Endothelial cell (in vitro differentiated cells): ENCODE data around the gene HOXB2. TPM values are rescaled to one million over a fixed set of nuclear protein-coding genes. Genes with fewer than 3 reads are reported as not detected.

Experiments used
- DNase-seq: peaks from one replicate; pipeline ENCODE4 v3.0.0; 2021; ENCODE audit warnings: low spot score
- H3K27ac Mint-ChIP-seq: one replicate; pipeline ENCODE4 v1.8.0; 2021; ENCODE audit warnings: mixed read lengths, inconsistent platforms; ENCODE audit not compliant: unreplicated experiment
- H3K27me3 Mint-ChIP-seq: one replicate; pipeline ENCODE4 v1.8.0; 2021; ENCODE audit warnings: mild to moderate bottlenecking, moderate library complexity, mixed read lengths, inconsistent platforms; ENCODE audit not compliant: unreplicated experiment
- H3K36me3 Mint-ChIP-seq: one replicate; pipeline ENCODE4 v1.8.0; 2021; ENCODE audit warnings: mild to moderate bottlenecking, low read depth, mixed read lengths, inconsistent platforms; ENCODE audit not compliant: unreplicated experiment
- H3K4me1 Mint-ChIP-seq: one replicate; pipeline ENCODE4 v1.8.0; 2021; ENCODE audit warnings: mild to moderate bottlenecking, mixed read lengths, inconsistent platforms; ENCODE audit not compliant: unreplicated experiment
- H3K4me3 Mint-ChIP-seq: one replicate; pipeline ENCODE4 v1.8.0; 2021; ENCODE audit warnings: mild to moderate bottlenecking, mixed read lengths, inconsistent platforms; ENCODE audit not compliant: unreplicated experiment
- H3K9me3 Mint-ChIP-seq: one replicate; pipeline ENCODE4 v1.8.0; 2021; ENCODE audit warnings: mixed read lengths, inconsistent platforms; ENCODE audit not compliant: unreplicated experiment
- total RNA-seq: library from RNA; stranded (reverse); fragmentation: NEBNext Ultra II Directional; extraction: Animal tissue kit (Norgen Biotek cat#: 25700); gene quantifications from one replicate; pipeline ENCODE4 v1.2.1, GENCODE V29; 2021; ENCODE audit not compliant: unreplicated experiment
- TF ChIP-seq, protein P1 (sequence below): fragments of 200-600 bp; sonication (generic); IDR thresholded peaks from one replicate; pipeline ENCODE4 v1.5.0; 2021; ENCODE audit warnings: antibody characterized with exemption; ENCODE audit not compliant: unreplicated experiment

HOXB2 gene
- total RNA-seq, 1 donor from 2014 or later = 5.6 TPM

DNA sequence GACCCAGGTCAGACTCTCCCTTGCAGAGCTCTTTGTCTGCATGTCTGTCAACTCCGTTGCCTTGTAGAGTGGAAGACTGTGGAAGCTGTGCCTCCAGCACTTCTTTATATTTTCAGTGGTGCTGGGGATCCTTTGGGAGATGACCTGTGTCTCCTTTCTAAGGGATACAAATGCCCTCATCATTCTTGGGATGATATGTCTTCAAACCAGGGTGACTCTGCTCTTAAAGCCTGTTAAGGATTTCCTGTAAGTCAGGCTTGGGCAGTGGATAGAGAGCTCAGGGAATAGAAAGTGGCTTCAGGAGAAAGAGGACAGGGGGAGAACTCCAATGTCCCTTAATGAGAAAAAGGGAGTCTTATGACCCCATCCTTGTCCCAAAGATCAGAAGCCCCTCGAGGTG is 43.6 kb upstream of the HOXB2 start:
- DNase-seq = no peak
- no peaks in the 10 kb centered on the region for H3K36me3 Mint-ChIP-seq
- H3K4me3 Mint-ChIP-seq = no peak overlapping the region
- TF ChIP-seq, protein P1, sequence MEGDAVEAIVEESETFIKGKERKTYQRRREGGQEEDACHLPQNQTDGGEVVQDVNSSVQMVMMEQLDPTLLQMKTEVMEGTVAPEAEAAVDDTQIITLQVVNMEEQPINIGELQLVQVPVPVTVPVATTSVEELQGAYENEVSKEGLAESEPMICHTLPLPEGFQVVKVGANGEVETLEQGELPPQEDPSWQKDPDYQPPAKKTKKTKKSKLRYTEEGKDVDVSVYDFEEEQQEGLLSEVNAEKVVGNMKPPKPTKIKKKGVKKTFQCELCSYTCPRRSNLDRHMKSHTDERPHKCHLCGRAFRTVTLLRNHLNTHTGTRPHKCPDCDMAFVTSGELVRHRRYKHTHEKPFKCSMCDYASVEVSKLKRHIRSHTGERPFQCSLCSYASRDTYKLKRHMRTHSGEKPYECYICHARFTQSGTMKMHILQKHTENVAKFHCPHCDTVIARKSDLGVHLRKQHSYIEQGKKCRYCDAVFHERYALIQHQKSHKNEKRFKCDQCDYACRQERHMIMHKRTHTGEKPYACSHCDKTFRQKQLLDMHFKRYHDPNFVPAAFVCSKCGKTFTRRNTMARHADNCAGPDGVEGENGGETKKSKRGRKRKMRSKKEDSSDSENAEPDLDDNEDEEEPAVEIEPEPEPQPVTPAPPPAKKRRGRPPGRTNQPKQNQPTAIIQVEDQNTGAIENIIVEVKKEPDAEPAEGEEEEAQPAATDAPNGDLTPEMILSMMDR = no peak
- H3K9me3 Mint-ChIP-seq = no peaks in the 10 kb centered on the region
- peaks cover 58% of the 10 kb centered on the region for H3K4me1 Mint-ChIP-seq
- no peak overlapping the region for H3K27ac Mint-ChIP-seq
- H3K27me3 Mint-ChIP-seq = peaks cover 55% of the 10 kb centered on the region

DNA sequence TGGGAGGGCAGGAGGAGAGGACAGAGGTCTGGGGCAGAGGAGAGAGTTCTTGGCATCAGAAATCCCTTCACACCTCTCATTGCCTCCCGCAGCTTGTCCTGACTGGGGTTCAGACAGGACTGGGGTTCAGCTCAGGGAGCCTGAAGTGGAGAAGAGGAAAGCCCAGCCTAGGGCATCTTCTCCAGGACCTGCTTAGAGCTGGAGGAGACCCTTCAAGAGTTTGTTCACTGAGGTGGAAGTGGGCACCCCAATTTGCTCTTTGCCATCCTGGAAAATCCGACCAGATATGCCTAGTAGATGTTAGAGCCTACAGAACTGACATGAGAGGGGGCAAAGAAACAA is 43.1 kb upstream of the HOXB2 start:
- H3K4me3 Mint-ChIP-seq = no peak overlapping the region
- H3K4me1 Mint-ChIP-seq = peaks cover 60% of the 10 kb centered on the region
- peaks cover 60% of the 10 kb centered on the region for H3K27me3 Mint-ChIP-seq
- no peaks in the 10 kb centered on the region for H3K36me3 Mint-ChIP-seq
- TF ChIP-seq, protein P1 = no peak
- no peak for DNase-seq
- no peak overlapping the region for H3K27ac Mint-ChIP-seq
- no peaks in the 10 kb centered on the region for H3K9me3 Mint-ChIP-seq

DNA sequence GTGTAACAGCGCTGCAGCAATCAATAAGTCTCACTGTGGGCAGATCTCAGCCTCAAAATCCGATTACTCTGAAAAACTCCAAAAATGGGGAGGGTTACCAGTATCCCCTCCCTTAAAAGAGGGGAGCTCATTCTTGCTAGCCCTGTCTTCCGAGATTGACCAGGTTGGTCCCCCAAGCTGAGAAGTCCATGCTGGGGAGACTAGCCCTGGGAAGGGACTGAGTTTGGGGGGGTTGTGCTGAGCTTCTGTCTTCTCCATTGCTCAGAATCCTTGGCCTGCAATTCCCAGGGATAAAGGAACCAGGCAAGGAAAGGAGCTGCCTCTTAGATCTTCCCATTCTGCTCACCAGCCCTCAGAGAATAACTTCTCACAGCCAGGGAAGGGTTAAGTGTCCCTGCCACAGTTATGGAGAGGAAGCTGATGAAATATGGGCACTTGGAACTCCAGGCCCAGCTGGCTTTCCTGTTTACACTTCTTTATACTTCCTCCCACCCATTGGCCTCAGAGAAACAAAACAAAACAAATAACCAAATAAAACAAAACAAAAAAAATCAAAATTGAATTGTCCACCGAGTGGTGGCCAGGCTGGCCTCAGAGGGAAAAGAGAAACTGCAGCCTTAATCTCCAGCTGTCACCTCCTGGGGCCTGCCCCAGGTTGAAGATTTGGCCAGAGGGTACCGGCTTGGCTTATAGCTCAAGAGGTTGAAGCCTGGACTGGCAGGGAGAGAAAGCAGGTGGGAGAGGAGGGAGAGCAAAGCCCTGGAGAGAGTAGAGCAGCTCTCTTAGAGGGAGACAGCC is 42.6 kb upstream of the HOXB2 start:
- Mint-ChIP-seq H3K36me3 (no peaks in the 10 kb centered on the region), H3K4me1 (peaks cover 60% of the 10 kb centered on the region), H3K27ac (no peak overlapping the region), H3K27me3 (peaks cover 56% of the 10 kb centered on the region), H3K9me3 (no peaks in the 10 kb centered on the region), H3K4me3 (peak overlapping the region; percentile 58)
- DNase-seq = no peak
- TF ChIP-seq, protein P1 = no peak

DNA sequence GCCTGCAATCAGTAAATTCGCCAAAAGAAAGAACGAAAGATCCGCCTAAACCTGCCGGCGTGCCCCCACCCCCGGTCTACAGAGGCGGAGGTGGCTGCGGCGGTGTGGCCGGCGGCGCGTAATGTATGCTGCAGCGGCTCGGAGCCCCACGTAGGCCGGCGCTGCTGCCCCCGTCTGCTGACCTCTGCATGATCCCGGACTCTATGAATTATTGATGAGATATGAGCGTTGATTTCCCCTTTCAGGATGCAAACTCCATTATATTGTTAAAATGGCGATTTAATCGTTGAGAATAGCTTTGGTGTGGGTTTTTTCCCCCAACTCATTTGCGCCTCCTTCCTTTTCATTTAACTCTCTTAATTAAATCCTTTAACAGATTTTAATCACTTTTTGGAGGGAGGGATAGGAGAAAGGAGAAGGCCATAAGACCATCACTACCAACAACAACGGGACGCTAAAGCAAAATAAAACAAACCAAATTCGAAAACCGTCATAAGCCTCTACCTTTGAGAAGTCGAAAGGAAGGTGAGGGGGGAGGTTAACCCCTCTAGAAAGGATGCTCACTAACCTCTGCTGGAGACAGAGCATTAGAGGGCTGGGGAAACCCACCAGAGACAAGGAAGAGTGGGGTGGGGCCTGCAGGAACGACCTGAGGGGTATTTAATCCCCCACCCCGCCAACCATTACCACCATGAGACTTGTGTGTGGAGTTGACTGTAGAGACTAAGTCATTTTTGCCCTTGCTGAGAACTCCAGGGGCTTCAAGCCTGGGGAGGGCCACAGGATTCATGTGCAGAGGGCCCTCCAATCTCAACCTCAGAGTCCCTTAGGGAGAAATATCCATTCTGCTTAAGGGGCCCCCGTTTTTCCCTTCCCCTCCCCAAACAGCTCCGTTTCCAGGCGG is 41.7 kb upstream of the HOXB2 start:
- no peaks in the 10 kb centered on the region for H3K36me3 Mint-ChIP-seq
- peaks cover 59% of the 10 kb centered on the region for H3K27me3 Mint-ChIP-seq
- no peak overlapping the region for H3K27ac Mint-ChIP-seq
- no peak for DNase-seq
- peaks cover 61% of the 10 kb centered on the region for H3K4me1 Mint-ChIP-seq
- H3K9me3 Mint-ChIP-seq = no peaks in the 10 kb centered on the region
- peak overlapping the region; percentile 26 for H3K4me3 Mint-ChIP-seq
- TF ChIP-seq, protein P1 = no peak
